GM23248 (cell line): Measurements from ENCODE around the gene TMEM59L. TPM values are rescaled to one million over a fixed set of nuclear protein-coding genes. Genes with fewer than 3 reads are reported as not detected.

Experiments
- DNase-seq: peaks from one replicate; pipeline ENCODE4 v3.0.0-alpha.2; 2015
- H2AFZ ChIP-seq: fragments of 200-600 bp; sonication (generic); 2 replicates; pipeline ENCODE4 v1.6.1; 2016; ENCODE audit warnings: antibody characterized with exemption
- H3F3A ChIP-seq: fragments of 200-600 bp; sonication (generic); 2 replicates; pipeline ENCODE4 v1.6.1; 2016; ENCODE audit warnings: mild to moderate bottlenecking, antibody characterized with exemption, mixed run types; ENCODE audit not compliant: insufficient read depth
- H3K27ac ChIP-seq: fragments of 200-600 bp; sonication (generic); 2 replicates; pipeline ENCODE4 v1.5.1; 2016; ENCODE audit warnings: mild to moderate bottlenecking
- H3K27me3 ChIP-seq: fragments of 200-600 bp; sonication (generic); replicated peaks from 2 replicates; pipeline ENCODE4 v1.6.1; 2016; ENCODE audit warnings: mild to moderate bottlenecking; ENCODE audit not compliant: insufficient read depth
- H3K36me3 ChIP-seq: fragments of 200-600 bp; sonication (generic); 2 replicates; pipeline ENCODE4 v1.6.1; 2016; ENCODE audit warnings: low read depth, mild to moderate bottlenecking
- H3K4me1 ChIP-seq: fragments of 200-600 bp; sonication (generic); 2 replicates; pipeline ENCODE4 v1.6.1; 2016; ENCODE audit warnings: mild to moderate bottlenecking; ENCODE audit not compliant: insufficient read depth
- H3K4me2 ChIP-seq: fragments of 200-600 bp; sonication (generic); one replicate; pipeline ENCODE4 v1.6.1; 2016; ENCODE audit warnings: mild to moderate bottlenecking; ENCODE audit not compliant: unreplicated experiment
- H3K4me3 ChIP-seq: fragments of 200-600 bp; sonication (generic); 2 replicates; pipeline ENCODE4 v1.5.1; 2016; ENCODE audit warnings: mild to moderate bottlenecking
- H3K79me2 ChIP-seq: fragments of 200-600 bp; sonication (generic); 2 replicates; pipeline ENCODE4 v1.6.1; 2016; ENCODE audit warnings: mild to moderate bottlenecking; ENCODE audit not compliant: insufficient read depth
- H3K9ac ChIP-seq: fragments of 200-600 bp; sonication (generic); 2 replicates; pipeline ENCODE4 v1.6.1; 2016; ENCODE audit warnings: mild to moderate bottlenecking
- H3K9me2 ChIP-seq: fragments of 200-600 bp; sonication (generic); 2 replicates; pipeline ENCODE4 v1.6.1; 2016; ENCODE audit warnings: mixed run types, mild to moderate bottlenecking, moderate library complexity; ENCODE audit not compliant: insufficient read depth
- H3K9me3 ChIP-seq: fragments of 200-600 bp; sonication (generic); one replicate; pipeline ENCODE4 v1.6.1; 2017; ENCODE audit warnings: low read depth
- H4K20me1 ChIP-seq: fragments of 200-600 bp; sonication (generic); 2 replicates; pipeline ENCODE4 v1.6.0; 2016; ENCODE audit not compliant: insufficient read depth
- EZH2 ChIP-seq: fragments of 200-600 bp; sonication (generic); IDR thresholded peaks from 2 replicates; pipeline ENCODE4 v1.6.1; 2018; ENCODE audit warnings: antibody characterized with exemption, mild to moderate bottlenecking; ENCODE audit not compliant: insufficient read depth, poor library complexity, severe bottlenecking
- EZH2phosphoT487 ChIP-seq: fragments of 200-600 bp; sonication (generic); IDR thresholded peaks from 2 replicates; pipeline ENCODE4 v1.6.1; 2018; ENCODE audit warnings: antibody characterized with exemption, moderate library complexity, mild to moderate bottlenecking, low read depth; ENCODE audit not compliant: insufficient read depth
- WGBS, 2 experiments: methylation state at CpG; one replicate each; pipeline ENCODE4 v1.1.6; 2015 to 2017; ENCODE audit warnings: low lambda C conversion rate in 2 of 2, low coverage in 1 of 2; ENCODE audit errors: missing lambda C conversion rate in 2 of 2; 5-methylcytosine and 5-hydroxymethylcytosine counted together
- in situ Hi-C: fragments of 300-500 bp; cut with MboI; formaldehyde crosslinking; loops from 2 replicates; pipeline ENCODE4 v1.15.0; 2020
- polyA plus RNA-seq: library from polyadenylated mRNA; unstranded; fragments of >200 nt; fragmentation: Nextera tagmentation; extraction: Ambion mirVana; gene quantifications from 2 replicates; pipeline ENCODE4 v1.2.1, GENCODE V29; 2016
- total RNA-seq: library from RNA; depleted of rRNA; stranded (reverse); fragments of >200 nt; shearing (Covaris generic); gene quantifications from 2 replicates; pipeline ENCODE4 v1.2.3, GENCODE V29; 2014

The TMEM59L gene
- total and polyA plus RNA-seq, 2 experiments from 2014 or later: 0.97 to 2.1 TPM

DNA sequence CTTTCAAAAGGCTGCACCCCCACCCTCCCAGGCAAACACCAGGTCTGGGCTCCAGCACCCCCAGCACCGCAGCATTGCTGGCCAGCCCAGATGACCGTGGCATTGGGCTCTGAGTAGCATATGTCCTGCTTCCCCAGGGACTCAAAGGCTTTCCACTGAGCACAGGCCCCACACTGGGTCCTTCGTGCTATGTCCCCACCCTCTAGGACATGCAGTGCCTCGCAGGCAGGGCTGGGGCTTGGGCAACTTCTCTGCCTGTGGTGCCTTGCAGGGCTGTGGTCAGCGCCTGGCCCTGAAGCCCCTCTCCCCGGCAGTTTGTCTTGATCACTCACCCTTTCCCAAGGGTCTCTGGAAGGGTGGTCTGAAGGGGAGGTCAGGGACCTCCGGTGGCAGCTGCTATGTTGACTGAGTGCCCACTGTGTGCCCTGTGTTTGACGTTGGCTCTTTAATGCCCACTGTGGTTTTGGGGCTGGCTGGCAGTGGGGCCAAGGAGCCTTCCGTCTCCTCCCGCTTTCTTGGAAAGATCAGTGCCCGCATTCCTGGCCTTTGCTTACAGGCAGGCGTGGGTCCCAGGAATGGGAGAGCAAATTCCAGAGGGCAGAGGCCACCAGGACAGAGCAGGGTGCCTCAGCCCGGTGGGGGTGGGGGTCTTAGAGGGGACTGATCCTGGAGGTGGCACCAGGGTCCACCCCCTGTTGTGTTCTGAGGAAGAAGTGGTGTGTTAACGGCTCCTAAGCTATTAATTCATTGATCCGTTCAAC is 50.5 kb downstream of the TMEM59L start:
- Histone ChIP-seq H3K79me2 (no peaks in the 10 kb centered on the region), H3K9me3 (no peaks in the 10 kb centered on the region), H3K27me3 (no peaks in the 10 kb centered on the region), H3K4me1 (no peaks in the 10 kb centered on the region), H3K4me2 (no peak overlapping the region), H3K4me3 (no peak overlapping the region), H2AFZ (no peak overlapping the region), H3K27ac (no peak overlapping the region), H3K9ac (no peak overlapping the region), H3K36me3 (no peaks in the 10 kb centered on the region), H3K9me2 (no peaks in the 10 kb centered on the region), H4K20me1 (no peaks in the 10 kb centered on the region), H3F3A (no peaks in the 10 kb centered on the region)
- 74 to 75% methylated on average over 14 to 15 of the region's 15 CpGs for WGBS, 2 experiments
- no peak for DNase-seq
- TF ChIP-seq EZH2phosphoT487 (no peak), EZH2 (no peak)
- in situ Hi-C loops: no loop called here

DNA sequence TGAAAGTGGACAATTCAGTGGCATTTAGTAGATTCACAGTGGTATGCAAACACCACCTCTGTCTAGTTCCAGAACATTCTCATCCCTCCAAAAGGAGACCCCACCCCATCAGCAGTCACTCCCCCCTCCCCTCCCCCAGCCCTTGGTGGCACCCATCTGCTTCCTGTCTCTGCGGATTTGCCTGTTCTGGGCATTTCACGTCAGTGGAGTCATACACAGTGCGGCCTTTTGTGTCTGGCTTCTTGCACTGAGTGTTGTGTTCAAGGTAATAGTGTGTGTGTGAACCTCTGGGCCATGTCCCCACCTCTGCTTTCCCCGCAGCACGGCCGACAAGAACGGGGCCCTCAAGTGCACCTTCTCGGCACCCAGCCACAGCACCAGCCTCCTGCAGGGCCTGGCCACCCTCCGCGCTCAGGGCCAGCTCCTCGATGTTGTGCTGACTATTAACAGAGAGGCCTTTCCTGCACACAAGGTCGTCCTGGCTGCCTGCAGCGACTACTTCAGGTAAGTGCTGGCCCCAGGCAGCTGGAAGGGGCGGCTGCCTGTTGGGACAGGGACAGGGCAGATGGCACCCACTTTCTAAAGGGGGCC is 51.4 kb downstream of the TMEM59L start:
- Histone ChIP-seq H3K4me2 (no peak overlapping the region), H3K4me1 (no peaks in the 10 kb centered on the region), H3K4me3 (no peak overlapping the region), H3K27ac (no peak overlapping the region), H3F3A (no peaks in the 10 kb centered on the region), H3K27me3 (no peaks in the 10 kb centered on the region), H3K9me2 (no peaks in the 10 kb centered on the region), H3K79me2 (no peaks in the 10 kb centered on the region), H2AFZ (no peak overlapping the region), H3K9me3 (no peaks in the 10 kb centered on the region), H3K36me3 (no peaks in the 10 kb centered on the region), H4K20me1 (no peaks in the 10 kb centered on the region), H3K9ac (no peak overlapping the region)
- DNase-seq: no peak
- WGBS, 2 experiments: 81 to 87% methylated on average over 14 of the region's 14 CpGs
- in situ Hi-C loops: no loop called here
- TF ChIP-seq EZH2phosphoT487: no peak
- TF ChIP-seq EZH2: no peak

DNA sequence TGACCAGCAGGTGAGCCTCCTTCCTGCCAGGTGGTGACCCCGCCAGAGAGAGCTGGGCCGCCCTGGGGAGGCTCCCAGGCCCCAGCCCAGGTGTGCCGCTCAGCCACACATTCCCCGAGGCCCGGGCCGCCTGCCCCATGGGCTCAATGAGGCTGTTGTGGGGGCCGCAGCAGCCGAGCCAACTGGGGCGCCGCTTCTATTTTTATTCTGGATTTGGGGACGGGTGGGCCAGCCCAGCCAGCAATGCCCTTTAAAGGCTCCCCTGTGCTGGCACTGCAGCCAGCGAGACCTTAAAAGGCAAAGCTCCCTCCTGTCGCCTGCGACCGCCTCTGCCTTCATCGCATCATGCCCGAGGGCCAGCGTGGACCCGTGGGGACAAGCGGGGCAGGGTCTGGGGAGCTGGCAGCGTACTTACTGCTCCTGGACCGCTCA is 53.1 kb downstream of the TMEM59L start:
- DNase-seq: no peak
- Histone ChIP-seq H3K9me2 (no peaks in the 10 kb centered on the region), H3K9me3 (no peaks in the 10 kb centered on the region), H3K4me3 (no peak overlapping the region), H3K36me3 (no peaks in the 10 kb centered on the region), H3F3A (no peaks in the 10 kb centered on the region), H4K20me1 (no peaks in the 10 kb centered on the region), H3K4me2 (no peak overlapping the region), H3K27me3 (no peaks in the 10 kb centered on the region), H3K4me1 (no peaks in the 10 kb centered on the region), H3K9ac (no peak overlapping the region), H2AFZ (no peak overlapping the region), H3K79me2 (no peaks in the 10 kb centered on the region), H3K27ac (no peak overlapping the region)
- 87 to 89% methylated on average over 19 to 22 of the region's 22 CpGs for WGBS, 2 experiments
- in situ Hi-C loops: no loop called here
- TF ChIP-seq EZH2 (no peak), EZH2phosphoT487 (no peak)

DNA sequence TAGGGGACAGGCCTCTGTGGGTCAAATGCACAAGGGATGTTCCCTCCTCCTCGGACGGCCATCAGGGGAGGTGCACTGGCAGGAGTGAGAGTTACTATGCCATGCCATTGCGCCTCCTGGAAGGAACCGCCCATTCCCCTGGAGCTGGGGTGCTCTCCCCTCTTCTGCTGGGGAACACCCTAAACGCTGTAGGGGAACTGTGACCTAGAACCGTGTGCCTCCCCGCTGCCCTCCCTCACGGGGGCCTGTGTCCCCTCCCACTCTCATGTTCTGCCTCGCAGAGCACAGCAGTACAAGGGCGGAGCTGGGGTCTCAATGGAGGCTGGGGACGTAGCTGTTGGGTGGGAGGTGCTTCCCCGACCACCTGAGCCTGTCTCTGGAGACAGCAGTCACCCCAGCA is 53.6 kb downstream of the TMEM59L start:
- Histone ChIP-seq H3K79me2 (no peaks in the 10 kb centered on the region), H3K9me2 (no peaks in the 10 kb centered on the region), H3F3A (no peaks in the 10 kb centered on the region), H3K4me1 (no peaks in the 10 kb centered on the region), H3K27ac (no peak overlapping the region), H3K36me3 (no peaks in the 10 kb centered on the region), H2AFZ (no peak overlapping the region), H3K27me3 (no peaks in the 10 kb centered on the region), H3K9ac (no peak overlapping the region), H3K4me3 (no peak overlapping the region), H4K20me1 (no peaks in the 10 kb centered on the region), H3K9me3 (no peaks in the 10 kb centered on the region), H3K4me2 (no peak overlapping the region)
- DNase-seq: no peak
- WGBS, 2 experiments: 78% methylated on average over 10 to 12 of the region's 12 CpGs
- in situ Hi-C loops: no loop called here
- TF ChIP-seq EZH2: no peak
- no peak for TF ChIP-seq EZH2phosphoT487
